SK-N-SH (cell line): ENCODE results near the gene TMEM106B.

Source experiments
- CTCF ChIP-seq: fragments of 200-600 bp; sonication (generic); IDR thresholded peaks from 2 replicates; pipeline ENCODE4 v1.6.1; 2017; ENCODE audit warnings: antibody characterized with exemption, mild to moderate bottlenecking, moderate library complexity
- EZH2phosphoT487 ChIP-seq: fragments of 200-600 bp; sonication (generic); IDR thresholded peaks from 2 replicates; pipeline ENCODE4 v1.6.1; 2017; ENCODE audit warnings: low read depth, mixed run types, mild to moderate bottlenecking, antibody characterized with exemption, moderate library complexity, borderline replicate concordance
- MAX ChIP-seq: IDR thresholded peaks from 2 replicates; pipeline ENCODE4 v1.4.0; 2012; ENCODE audit warnings: low read depth
- MXI1 ChIP-seq: IDR thresholded peaks from 2 replicates; pipeline ENCODE4 v1.6.1; 2012; ENCODE audit warnings: mild to moderate bottlenecking, low read depth, low read length, improper control_type of control experiment
- PBX3 ChIP-seq: IDR thresholded peaks from 2 replicates; pipeline ENCODE4; 2012
- RAD21 ChIP-seq: IDR thresholded peaks from 2 replicates; pipeline ENCODE4 v1.6.1; 2012; ENCODE audit warnings: mild to moderate bottlenecking, low read length
- RXRA ChIP-seq: IDR thresholded peaks from 2 replicates; pipeline ENCODE4 v1.4.0; 2012; ENCODE audit warnings: low read depth, mild to moderate bottlenecking, borderline replicate concordance
- USF2 ChIP-seq: fragments of 150-350 bp; IDR thresholded peaks from 2 replicates; pipeline ENCODE4 v1.6.1; 2017; ENCODE audit warnings: antibody characterized with exemption, low read length, low read depth, borderline replicate concordance

GRCh38 chr7:12287901-12288300 is 76.8 kb downstream of the TMEM106B start:
- no peak for TF ChIP-seq PBX3
- TF ChIP-seq MXI1 = no peak
- no peak for TF ChIP-seq MAX
- no peak for TF ChIP-seq RXRA
- no peak for TF ChIP-seq RAD21
- no peak for TF ChIP-seq CTCF
- TF ChIP-seq EZH2phosphoT487 = no peak
- TF ChIP-seq USF2 = no peak
